DMS153 treated with DMSO at 0.1 percent for 48 hours (cell line): ENCODE measurements around the gene ADARB2.

Experiments used
- DNase-seq: peaks from one replicate; lab custom pipeline; 2025; ENCODE audit not compliant: unreplicated experiment; lab: John Stamatoyannopoulos, UW

The ADARB2 gene

DNA sequence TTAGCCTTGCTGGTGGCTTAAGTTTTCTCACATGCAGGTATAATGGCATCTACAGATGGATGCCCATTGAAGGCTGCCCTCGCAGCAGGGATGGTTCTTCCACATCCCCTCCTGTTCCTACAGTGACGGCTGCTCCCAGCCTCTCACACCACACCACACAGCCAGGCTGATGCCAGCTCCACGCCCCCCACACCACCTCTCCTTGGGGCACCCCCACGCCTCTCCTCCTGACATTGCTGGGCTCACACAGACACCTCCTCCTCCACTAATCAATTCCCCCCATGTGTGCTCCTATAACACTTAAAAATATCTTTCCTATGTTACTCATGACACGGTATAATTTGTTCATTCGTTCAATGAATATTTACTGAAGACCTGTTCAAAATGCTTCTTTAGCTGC lies 437.1 kb downstream of the ADARB2 start:
- DNase-seq: no peak

DNA sequence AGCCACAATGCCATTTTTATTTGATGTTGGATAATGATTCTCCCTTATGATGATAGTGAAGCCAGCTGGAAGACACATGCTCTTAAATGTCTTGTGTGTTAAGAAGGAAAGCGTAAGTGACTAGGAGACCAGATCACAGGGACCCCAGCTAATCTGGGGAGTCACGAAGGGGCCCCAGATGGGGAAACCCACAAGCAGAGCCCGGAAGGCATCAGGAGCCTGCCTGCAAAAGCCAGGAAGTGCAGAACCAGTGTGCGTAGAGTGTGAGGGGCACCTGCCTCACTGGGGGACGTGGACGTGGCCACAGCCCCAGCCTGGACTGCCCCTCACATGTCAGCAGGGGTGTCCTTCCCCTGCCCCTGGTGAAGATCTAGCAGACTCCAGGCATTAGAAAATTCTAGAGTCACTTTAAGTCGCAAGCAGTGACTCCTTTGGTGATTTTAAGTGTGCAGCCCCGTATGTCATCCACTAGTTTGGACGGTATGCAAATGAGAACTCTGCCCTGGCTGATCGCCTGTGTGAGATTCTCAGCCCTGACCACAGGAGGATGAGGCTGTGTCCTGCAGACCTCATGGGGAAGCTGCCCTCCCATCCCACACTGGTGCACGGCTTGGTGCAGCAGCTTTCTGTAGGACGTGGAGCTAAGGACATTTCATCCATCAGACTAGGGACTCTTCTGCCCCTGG lies 438.1 kb downstream of the ADARB2 start:
- no peak for DNase-seq

DNA sequence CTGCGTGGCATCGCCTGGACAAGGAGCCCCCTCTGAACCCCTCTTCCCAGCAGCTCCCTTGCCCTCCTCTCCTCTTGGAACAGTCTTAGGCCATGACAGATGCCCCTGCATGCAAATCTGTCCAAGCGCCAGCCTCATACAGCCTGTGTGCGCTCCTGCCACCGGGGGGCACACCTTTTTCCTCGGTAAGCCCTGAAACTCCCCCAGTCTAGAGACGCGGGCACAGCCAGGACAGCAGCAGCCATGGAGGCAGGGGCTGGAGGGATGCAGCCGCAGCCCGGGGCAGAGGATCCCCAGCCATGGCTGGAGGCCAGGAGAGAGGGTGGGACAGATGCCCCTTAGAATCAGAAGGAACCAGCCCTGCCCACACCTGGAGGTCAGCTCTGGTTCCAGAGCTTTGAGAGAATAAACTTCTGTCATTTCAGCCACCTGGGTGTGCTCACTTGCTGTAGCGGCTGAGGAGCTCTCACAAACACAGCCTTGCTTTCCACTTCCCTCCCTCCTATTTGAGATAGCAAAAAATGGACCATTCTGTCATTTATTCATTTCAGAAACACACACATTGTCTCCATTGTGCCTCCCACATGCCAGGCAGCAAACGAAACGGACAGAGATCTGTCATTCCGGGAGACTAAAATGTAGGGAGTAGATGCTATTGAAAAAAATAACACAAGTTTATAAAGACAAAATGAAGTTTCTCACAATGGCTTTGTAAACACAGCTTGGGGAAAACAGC lies 439.6 kb downstream of the ADARB2 start:
- no peak for DNase-seq

DNA sequence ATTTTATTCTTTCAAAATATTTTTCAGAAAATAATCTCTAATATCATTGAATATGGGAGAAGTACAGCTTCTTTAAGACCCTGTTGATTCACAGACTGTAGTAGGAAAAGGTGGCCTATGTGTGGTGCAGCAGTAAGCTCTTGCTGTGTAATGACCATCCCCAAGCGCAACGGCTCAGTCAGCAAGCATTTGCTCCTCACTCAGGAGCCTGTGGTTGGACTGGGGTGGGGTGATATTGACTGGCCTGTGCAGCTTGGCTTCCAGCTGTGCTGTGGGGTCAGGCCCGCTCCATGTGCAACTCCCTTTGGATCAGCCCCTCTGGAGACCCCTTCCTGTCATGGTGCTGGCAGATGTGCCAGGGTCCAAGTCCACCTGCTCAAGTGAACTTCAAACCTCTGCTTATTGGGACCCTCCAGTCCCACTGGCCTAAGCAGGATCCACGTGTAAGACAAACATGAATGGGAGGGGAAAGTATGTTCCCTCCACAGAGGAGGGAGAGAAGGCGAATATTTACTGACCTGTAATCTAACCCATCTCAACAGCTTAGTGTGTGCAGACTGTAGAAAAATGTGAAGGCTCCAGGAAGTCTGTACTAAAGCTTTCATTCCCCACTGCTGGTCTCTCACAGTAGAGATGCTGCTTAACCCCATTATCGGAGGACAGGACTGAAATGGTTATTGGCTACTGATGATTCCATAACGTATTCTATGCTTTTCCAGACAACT lies 441.4 kb downstream of the ADARB2 start:
- no peak for DNase-seq

DNA sequence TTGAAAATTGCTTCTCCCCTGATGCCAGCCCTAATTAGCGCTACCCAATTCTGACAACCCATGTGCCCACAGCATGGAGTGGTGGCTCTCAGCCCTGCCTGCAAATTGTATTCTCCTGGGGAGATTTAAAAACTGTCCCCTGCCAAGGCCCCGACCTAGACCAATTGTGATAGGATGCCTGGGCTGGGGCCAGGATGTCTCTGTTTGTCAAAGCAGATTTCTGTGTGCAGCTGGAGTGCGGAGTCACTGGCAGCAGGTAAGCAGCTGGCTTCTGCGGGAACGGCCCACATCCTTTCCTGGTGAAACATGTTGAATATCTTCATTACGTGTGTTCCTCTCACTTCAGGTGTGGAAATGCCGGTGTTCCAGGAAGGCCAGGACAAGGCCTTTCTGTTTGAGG lies 442.6 kb downstream of the ADARB2 start:
- DNase-seq: no peak

DNA sequence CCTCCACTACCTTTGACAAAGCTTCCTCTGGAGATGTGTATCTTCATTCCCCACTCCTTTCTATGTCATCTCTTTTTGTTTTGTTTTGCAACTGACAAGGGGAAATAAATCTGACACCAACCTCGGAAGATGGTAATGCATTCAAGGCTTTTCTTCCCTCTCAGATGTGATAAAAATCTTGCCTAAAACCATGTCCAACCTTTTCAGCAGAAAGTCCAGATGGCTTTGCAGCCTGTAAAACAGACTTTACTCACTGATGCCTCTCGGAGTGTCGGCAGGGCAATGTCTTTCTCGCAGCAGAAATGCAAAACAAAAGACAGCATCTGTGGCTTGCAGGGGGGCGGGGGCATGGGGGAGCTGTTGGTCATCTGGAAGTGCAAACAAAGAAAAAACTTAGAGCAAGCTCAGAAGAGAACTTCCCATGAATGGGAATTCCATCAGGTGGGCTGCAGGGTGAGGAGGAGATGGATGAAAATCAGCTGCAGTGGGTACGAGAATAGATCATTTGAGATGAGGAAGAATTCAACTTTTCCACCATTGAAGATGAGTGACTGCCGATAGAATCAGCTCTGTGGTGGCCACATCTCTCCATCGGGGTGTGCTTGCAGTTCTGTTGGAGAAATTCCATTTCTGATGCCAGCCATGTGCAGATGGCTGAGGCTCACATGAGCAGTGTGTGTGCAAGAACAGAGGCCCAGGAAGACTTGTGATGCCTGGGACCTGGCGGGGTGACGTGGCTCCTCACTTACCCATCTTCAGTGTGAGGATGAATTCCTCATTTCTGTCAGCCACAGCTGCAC lies 443.5 kb downstream of the ADARB2 start:
- DNase-seq: no peak

DNA sequence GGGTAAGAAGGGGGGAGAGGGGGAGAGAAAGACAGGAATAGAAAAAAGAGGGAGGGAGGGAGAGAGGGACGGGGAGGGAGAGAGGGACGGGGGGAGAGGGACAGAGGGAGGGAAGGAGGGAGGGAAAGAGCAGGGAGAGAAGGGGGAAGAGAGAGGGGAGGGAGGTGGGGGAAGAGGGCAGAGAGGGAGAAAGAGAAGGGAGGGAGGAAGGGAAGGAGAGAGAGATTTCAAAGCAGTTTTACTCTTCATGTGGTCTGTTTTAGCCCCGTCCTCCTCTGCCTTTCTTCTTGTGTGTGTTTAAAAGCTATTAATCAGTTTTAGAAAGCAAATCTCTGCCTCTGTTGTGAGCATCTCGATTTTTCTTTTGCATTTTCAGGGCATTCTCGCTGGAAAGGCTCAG lies 444.2 kb downstream of the ADARB2 start:
- no peak for DNase-seq

DNA sequence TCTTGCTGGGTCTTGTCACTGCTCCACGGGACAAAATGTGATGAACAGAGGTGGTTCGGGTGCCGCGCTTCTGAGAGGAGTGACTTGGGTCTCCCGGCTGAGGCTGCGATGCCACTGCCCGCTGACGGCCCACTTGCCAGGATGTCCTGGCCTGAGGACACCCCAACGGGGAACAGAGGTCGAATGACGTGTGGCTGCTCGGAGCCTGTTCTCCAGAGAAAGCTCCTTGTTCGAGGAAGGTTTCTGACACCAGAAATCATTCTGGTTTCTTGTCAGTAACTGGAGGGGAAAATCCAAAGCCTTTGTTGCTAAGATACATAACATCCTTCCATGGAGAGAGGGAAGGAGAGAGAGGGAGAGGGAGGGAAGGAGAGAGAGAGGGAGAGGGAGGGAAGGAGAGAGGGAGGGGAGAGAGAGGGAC lies 444.7 kb downstream of the ADARB2 start:
- no peak for DNase-seq

DNA sequence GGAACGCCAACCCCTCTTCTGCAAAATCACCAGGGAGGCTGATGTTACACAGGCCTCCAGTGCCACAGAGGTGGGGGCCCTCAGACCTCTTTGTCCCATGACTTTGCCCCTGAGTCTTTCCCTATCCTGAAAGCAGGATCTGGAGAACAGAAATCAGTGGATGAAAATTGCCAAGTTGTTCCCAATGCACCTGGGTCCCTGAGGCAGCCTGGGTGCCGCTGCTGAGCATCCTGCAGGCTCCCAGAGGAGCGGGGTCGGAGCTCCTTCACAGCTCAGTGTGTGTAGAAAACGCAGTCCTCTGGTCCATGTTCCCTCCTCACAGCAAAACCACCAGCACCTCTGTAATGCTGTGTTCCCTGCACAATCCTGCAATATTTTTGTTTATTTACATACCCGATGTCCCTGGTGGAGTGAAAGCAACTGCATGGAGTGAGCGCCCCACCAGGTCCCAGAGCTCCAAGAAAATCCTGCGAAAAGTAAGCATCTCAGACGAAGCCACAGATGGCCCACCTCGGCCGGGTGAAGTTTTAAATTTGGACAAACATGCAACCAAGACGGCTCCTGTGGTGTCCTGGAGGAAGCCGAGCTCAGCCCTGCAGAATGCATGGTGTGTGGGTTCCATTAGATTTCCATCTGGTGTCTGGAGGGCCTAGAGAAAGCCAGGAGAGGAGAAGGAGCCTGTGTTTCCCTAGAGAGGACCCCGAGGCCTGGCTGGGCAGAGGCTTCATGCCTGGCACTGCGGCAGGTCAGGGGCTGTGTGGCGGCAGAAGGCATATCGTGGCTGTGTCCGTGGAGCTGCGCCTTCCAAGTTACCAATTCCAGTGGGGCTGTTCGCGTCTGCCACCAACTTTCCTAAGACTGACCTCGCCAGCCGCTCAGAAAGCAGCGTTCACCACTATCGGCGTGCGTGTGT lies 445.9 kb downstream of the ADARB2 start:
- no peak for DNase-seq

DNA sequence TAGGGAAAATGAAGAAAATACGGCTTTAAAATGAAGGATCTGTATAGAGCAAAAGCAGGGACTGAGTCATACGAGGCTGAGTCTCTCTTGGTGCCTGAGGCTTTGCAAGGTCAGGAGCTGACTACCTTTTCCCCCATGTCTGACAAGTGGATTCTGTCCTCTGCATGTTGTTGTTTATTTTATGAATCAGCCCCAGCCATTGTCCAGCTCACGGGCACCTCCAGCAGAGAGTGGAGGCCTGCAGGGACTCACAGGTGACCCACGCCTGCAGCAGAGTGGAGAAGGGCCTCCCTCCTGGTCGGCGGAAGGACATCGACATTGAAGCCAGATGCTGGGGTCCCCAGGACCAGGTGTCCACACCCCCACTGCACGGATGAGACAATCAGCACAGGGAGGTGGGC lies 447.3 kb downstream of the ADARB2 start:
- no peak for DNase-seq

DNA sequence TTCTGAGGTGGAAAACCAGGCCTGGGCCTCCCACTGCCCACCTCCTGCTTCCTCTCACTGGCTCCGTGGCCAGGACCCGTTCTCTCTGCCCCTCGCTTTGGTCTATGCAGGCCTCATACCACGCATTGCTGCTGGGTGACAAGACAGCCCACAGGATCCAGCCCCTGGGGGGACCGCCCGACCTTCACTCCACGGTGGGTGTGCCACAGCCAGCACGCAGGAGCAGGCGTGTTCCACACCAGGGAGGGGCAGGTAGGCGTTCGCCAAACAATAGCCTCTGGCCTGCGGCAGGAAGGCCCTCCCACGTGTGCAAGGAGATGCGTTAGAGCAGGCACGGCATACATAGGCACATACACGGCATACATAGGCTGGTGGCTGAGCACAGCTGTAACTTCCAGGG lies 447.7 kb downstream of the ADARB2 start:
- DNase-seq: no peak

DNA sequence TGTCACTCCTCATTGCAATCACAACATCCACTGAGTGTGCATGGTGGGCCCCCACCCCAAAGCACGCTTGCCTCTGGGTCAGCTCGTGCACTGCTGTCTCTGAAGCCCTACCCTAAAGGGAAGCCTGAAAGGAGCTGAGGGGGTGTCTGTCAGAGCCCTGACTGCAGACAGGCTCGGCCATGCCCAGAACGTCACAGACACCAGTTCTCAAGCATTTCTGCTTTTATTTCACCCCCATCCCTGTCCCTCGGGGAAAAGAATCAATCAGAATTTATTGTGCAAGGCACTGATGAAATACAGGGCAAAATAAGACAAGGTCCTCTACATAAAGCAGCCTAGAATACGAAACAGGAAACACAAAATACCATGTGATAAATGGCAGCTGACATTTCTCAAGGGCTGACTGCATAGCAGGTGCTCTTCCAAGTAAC lies 449.3 kb downstream of the ADARB2 start:
- no peak for DNase-seq

DNA sequence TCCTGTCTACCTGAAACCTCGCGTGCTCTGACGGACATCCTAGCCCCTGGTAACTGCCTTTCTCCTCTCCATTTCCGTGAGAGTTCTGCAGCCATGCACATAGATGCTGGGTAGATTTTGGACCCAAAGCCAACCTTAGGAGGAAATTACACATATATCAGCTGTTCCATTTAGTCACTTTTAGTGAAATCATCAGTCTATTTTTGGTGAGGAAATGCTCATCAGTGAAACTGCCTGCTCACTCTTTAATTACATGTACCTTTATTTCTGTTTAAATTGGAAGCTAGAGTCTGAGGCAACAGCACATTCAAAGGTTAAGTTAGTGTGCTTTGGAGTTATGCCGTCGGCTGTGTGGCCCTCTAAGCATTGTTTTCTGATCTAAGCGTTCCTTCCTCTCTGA lies 449.8 kb downstream of the ADARB2 start:
- no peak for DNase-seq

DNA sequence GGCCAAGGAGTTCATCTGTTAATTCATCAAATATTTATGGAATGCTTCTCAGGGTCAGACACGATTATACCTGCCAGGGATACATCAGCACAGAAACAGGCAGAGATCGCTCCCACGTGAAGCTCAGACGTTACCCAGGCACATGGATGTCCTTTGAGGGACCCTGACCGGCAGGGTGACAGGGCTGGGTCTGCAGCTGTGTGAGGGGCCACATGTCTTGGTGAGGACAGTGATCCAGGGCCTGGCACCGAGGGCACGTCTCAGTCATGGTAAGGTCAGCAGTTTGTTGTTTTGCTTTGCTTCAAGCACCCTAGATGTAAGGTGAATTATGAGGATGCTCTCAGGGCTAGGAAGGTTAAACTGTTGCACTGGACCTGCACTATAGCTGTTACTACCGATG lies 453.2 kb downstream of the ADARB2 start:
- DNase-seq: no peak

DNA sequence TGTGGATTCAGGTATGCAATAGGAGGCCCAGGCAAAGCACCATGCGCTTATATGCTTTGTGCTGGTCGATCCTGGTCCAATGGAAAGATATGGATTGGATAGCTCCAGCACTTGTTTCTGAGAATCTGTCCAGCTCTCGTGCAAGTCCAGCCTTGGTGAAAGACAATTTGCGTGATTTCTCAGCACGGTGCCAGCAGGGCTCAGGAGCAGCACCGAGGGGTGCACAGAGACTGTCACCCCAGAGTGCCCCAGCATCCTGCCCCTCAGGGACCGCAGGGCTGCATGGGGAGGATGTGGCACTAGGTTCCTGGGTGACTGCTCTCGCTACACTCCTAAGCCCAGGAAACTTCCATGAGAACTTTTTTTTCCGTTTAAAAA lies 455.9 kb downstream of the ADARB2 start:
- no peak for DNase-seq

DNA sequence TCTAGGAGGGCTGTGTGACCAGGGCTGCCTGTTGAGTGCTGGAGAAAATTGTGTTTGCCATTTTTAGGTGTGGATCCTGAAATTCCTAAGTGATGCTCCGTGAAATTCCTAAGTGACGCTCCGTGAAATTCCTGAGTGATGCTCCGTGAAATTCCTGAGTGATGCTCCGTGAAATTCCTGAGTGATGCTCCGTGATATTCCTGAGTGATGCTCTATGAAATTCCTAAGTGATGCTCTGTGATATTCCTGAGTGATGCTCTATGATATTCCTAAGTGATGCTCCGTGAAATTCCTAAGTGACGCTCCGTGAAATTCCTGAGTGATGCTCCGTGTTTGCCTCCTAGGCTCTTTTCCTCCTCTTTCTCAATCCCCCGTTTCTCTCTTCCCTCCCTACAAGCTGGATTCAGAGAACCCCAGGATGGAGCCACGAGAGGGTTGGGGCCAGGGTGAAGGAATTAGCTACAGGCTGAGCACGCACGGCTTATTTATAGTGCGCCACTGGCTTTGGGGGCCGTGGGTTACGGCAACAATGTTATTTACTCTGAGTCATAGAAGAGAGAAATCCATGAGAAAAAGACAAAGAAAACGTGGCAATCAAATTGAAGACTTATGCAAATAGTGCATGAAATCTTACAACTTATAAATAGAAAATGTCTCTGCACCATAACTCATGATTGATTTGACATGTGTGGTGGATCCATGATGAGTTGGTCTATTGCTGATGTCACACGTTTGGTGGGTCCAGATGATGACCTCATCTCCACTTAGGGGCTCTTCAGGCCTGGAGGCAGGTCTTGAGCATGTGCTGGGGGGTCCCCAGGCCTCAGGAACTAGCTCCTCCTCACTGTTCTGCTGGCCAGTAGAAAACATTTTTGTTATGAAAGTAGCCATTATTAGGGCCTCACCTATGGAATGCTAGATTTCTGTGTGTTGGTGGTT lies 456.6 kb downstream of the ADARB2 start:
- no peak for DNase-seq

DNA sequence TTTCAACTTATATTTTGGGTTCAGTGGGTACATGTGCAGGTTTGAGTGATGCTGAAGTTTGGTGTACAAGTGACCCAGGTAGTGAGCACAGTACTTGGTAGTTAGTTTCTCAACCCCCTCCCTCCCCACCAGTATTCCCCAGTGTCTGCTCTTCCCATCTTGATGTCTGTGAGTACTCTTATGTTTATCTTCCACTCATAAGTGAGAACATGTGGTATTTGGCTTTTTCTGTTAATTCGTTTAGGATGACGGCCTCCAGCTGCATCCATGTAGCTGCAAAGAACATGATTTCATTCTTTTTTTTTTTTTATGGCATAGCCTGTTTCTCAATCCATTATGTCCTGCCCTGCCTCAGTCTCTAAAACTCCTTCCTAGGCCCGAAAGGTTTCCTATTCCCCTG lies 459.0 kb downstream of the ADARB2 start:
- no peak for DNase-seq

DNA sequence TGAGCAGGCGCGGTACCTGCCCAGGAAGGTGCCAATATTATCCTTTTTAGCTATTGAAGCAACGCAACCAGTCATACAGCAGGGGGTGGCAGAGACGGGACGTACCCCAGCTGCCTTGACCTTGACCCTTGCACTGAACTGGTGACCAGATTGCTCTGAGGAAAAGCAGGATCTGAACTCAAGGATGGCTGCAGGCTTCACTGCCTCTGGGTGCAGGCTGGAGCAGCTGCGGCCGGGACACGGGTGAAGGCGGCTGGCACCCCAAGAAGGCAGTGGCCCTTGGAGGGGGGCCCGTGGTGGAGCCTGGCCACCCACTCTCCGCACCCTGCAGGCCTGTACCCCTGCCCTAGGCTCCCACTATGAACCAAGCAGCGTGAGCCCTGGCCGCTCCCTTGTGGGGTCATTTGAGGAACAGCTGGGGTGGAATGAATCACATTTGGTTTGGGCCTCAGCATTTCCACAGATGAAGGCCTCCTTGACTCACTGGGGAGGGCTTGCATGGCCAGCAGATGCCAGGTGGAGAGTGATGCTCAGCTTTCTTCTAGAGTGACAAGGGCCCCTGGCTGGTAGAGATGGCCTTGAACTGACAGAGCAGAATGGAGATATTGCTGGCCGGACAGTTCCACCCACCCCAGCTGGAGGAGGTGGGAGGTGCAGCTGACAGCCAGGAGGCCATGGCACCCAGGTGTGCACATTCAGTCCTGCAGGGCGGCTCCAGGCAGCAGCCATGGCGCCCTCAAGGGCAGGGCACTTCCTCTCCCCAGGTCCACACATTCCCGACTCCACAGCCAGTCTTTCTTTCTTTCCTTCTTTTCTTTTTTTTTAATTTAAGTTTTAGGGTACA lies 462.4 kb downstream of the ADARB2 start:
- DNase-seq: no peak
